Umbilical cord (tissue), 2 donors: ENCODE data around the gene CHTF8. TPM values are rescaled to one million over a fixed set of nuclear protein-coding genes. Genes with fewer than 3 reads are reported as not detected.

ENCODE experiments used
- DNase-seq: peaks from one replicate; pipeline ENCODE4 v3.0.0-alpha.2; 2015; ENCODE audit warnings: low spot score
- total RNA-seq: library from RNA; depleted of rRNA; stranded (reverse); fragments of >200 nt; gene quantifications from one replicate; pipeline ENCODE4 v1.2.3, GENCODE V29; 2014; ENCODE audit warnings: low replicate concordance; ENCODE audit not compliant: insufficient read depth

Gene CHTF8
- total RNA-seq, 1 donor from 2014 or later: 46.5 TPM

- no peak for DNase-seq
Observed at GRCh38 chr16:69113216-69113615, 19.2 kb downstream of the CHTF8 start.

- no peak for DNase-seq
Observed at GRCh38 chr16:69112285-69113129, 19.9 kb downstream of the CHTF8 start.

GRCh38 chr16:69111876-69112230, 20.5 kb downstream of the CHTF8 start:
- DNase-seq: no peak

- no peak for DNase-seq
Observed at GRCh38 chr16:69111216-69111875, 21.0 kb downstream of the CHTF8 start.

- DNase-seq: no peak
Observed at GRCh38 chr16:69110406-69110805, 22.0 kb downstream of the CHTF8 start.

GRCh38 chr16:69109486-69110270, 22.7 kb downstream of the CHTF8 start:
- no peak for DNase-seq

- no peak for DNase-seq
Observed at GRCh38 chr16:69108905-69109252, 23.5 kb downstream of the CHTF8 start.

GRCh38 chr16:69108064-69108904, 24.1 kb downstream of the CHTF8 start:
- DNase-seq: no peak

- DNase-seq: no peak
Observed at GRCh38 chr16:69107316-69107962, 24.9 kb downstream of the CHTF8 start.

- DNase-seq: no peak
Observed at GRCh38 chr16:69106491-69107315, 25.7 kb downstream of the CHTF8 start.

GRCh38 chr16:69105501-69106361, 26.7 kb downstream of the CHTF8 start, which contains the start of gene HAS3:
HAS3 (plus strand) TSS chr16:69105653; CDS start chr16:69109396, 3,743 bp downstream.
- DNase-seq: peak; percentile 67

GRCh38 chr16:69100071-69100691, 32.2 kb downstream of the CHTF8 start:
- no peak for DNase-seq

- DNase-seq: no peak
Observed at GRCh38 chr16:69095193-69095592, 37.2 kb downstream of the CHTF8 start.

- DNase-seq: no peak
Observed at GRCh38 chr16:69094501-69094900, 37.9 kb downstream of the CHTF8 start.

- DNase-seq: no peak
Observed at GRCh38 chr16:69093974-69094373, 38.4 kb downstream of the CHTF8 start.

- no peak for DNase-seq
Observed at GRCh38 chr16:69089091-69089910, 43.1 kb downstream of the CHTF8 start.

- no peak for DNase-seq
Observed at GRCh38 chr16:69088684-69089083, 43.7 kb downstream of the CHTF8 start.

GRCh38 chr16:69087161-69087581, 45.2 kb downstream of the CHTF8 start:
- DNase-seq: no peak
